SIG-M5 treated with dmso at 0.1 percent for 504 hours (cell line): ENCODE measurements around the gene QRFP.
A peak's percentile ranks its signal among the peaks of the same experiment; 100 is the strongest.

Source experiments
- DNase-seq: peaks from one replicate; lab custom pipeline; 2025; ENCODE audit not compliant: unreplicated experiment; lab: John Stamatoyannopoulos, UW

Gene QRFP

GRCh38 chr9:130896233-130897014, at the start of gene QRFP:
Gene QRFP (minus strand): TSS chr9:130896812. CDS start chr9:130893838, 2,974 bp downstream.
- no peak for DNase-seq

GRCh38 chr9:130945173-130945572, 48.6 kb upstream of the QRFP start:
- DNase-seq, result no peak

GRCh38 chr9:130944510-130945058, 48.0 kb upstream of the QRFP start:
- no peak for DNase-seq

- no peak for DNase-seq
Measured at GRCh38 chr9:130943777-130944176, 47.2 kb upstream of the QRFP start.

GRCh38 chr9:130943221-130943620, 46.6 kb upstream of the QRFP start:
- DNase-seq, result no peak

GRCh38 chr9:130942679-130943078, 46.1 kb upstream of the QRFP start:
- DNase-seq, result no peak

- DNase-seq, result no peak
Measured at GRCh38 chr9:130942084-130942483, 45.5 kb upstream of the QRFP start.

- DNase-seq, result peak; percentile 45
Measured at GRCh38 chr9:130940693-130941576, 44.3 kb upstream of the QRFP start.

- DNase-seq, result no peak
Measured at GRCh38 chr9:130940027-130940549, 43.5 kb upstream of the QRFP start.

GRCh38 chr9:130939405-130940026, 42.9 kb upstream of the QRFP start:
- DNase-seq, result no peak

- peak; percentile 42 for DNase-seq
Measured at GRCh38 chr9:130938652-130939404, 42.2 kb upstream of the QRFP start, which contains the start of gene FIBCD1. Gene FIBCD1 (minus strand): TSS chr9:130939247. CDS start chr9:130938607, 640 bp downstream.

- DNase-seq, result no peak
Measured at GRCh38 chr9:130938184-130938651, 41.6 kb upstream of the QRFP start.

GRCh38 chr9:130937146-130938076, 40.8 kb upstream of the QRFP start:
- no peak for DNase-seq

- DNase-seq, result no peak
Measured at GRCh38 chr9:130936285-130937117, 39.9 kb upstream of the QRFP start.

GRCh38 chr9:130935648-130936271, 39.1 kb upstream of the QRFP start:
- DNase-seq, result no peak

GRCh38 chr9:130934702-130935647, 38.4 kb upstream of the QRFP start:
- no peak for DNase-seq

- no peak for DNase-seq
Measured at GRCh38 chr9:130934246-130934645, 37.6 kb upstream of the QRFP start.
